Fibroblast of mammary gland (primary cell): ENCODE data around the gene EGR1.
A peak's percentile ranks its signal among the peaks of the same experiment; 100 is the strongest.

Experiments
- DNase-seq: peaks from one replicate; pipeline ENCODE4 v3.0.0-alpha.2; 2010; ENCODE audit warnings: low read depth
- H3K4me3 ChIP-seq: 2 replicates; pipeline ENCODE4 v1.5.1; 2011; ENCODE audit warnings: low read depth, mild to moderate bottlenecking, low read length, moderate library complexity; ENCODE audit not compliant: control insufficient read depth
- TF ChIP-seq, protein P1 (sequence below): conservative IDR thresholded peaks from 2 replicates; pipeline ENCODE4 v1.5.1; 2011; ENCODE audit warnings: low read depth, low read length, inconsistent platforms; ENCODE audit not compliant: control insufficient read depth, insufficient read depth

EGR1 gene

DNA sequence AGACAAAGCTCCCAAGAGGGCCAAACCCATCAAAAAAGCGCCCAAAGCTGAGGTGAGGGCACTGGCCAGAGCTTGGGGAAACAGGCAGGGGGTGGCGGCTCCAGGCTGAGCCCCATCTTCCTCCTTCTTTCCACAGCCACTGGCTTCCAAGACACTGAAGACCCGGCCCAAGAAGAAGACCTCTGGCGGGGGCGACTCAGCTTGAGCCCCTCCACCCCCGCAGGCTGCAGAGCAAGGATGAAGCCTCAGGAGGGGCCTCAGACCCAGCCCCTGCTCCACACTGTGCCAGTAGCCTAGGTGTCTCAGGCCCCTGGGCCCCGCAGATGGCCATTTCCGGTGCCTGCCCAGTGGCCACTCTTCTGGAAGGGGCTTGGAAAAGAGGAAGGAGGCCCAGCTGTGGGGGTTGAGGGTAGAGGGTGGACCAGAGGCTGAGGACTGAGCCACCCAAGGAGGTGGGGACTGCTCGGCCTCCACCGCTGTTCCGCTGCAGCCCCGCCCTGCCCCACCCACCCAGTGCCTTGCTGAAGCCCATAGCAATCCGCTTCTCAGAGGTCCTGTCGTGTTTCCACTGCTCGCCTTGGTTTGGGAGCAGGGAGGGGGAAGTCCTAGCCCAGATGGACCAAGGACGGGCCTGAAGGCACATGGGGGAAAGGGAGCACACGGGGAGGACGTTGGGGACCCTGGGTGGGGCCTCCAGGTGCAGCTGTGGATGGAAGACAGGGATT lies 19.6 kb upstream of the EGR1 start:
- TF ChIP-seq, protein P1, sequence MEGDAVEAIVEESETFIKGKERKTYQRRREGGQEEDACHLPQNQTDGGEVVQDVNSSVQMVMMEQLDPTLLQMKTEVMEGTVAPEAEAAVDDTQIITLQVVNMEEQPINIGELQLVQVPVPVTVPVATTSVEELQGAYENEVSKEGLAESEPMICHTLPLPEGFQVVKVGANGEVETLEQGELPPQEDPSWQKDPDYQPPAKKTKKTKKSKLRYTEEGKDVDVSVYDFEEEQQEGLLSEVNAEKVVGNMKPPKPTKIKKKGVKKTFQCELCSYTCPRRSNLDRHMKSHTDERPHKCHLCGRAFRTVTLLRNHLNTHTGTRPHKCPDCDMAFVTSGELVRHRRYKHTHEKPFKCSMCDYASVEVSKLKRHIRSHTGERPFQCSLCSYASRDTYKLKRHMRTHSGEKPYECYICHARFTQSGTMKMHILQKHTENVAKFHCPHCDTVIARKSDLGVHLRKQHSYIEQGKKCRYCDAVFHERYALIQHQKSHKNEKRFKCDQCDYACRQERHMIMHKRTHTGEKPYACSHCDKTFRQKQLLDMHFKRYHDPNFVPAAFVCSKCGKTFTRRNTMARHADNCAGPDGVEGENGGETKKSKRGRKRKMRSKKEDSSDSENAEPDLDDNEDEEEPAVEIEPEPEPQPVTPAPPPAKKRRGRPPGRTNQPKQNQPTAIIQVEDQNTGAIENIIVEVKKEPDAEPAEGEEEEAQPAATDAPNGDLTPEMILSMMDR: no peak
- no peak for DNase-seq
- no peak overlapping the region for H3K4me3 ChIP-seq

DNA sequence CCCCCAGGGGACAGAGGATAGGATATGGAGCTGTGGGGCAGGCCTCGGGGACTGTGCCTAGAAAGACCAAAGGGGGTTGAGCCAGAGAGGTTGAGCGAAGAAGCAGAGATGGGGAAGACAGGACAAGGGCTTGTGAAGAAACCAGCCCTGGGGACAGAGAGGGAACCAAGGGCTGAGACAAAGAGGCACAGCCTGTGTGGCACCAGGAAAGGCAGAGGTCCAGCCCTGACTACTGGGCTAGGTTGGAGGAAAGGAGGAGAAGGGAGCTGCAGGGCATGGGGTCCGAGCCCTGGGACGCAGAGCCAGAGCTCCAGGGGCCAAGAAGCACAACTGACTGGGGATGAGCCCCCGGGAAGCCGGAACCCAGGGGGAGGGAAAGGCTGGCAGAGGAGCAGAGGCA lies 17.2 kb upstream of the EGR1 start:
- no peak overlapping the region for H3K4me3 ChIP-seq
- TF ChIP-seq, protein P1: no peak
- no peak for DNase-seq

DNA sequence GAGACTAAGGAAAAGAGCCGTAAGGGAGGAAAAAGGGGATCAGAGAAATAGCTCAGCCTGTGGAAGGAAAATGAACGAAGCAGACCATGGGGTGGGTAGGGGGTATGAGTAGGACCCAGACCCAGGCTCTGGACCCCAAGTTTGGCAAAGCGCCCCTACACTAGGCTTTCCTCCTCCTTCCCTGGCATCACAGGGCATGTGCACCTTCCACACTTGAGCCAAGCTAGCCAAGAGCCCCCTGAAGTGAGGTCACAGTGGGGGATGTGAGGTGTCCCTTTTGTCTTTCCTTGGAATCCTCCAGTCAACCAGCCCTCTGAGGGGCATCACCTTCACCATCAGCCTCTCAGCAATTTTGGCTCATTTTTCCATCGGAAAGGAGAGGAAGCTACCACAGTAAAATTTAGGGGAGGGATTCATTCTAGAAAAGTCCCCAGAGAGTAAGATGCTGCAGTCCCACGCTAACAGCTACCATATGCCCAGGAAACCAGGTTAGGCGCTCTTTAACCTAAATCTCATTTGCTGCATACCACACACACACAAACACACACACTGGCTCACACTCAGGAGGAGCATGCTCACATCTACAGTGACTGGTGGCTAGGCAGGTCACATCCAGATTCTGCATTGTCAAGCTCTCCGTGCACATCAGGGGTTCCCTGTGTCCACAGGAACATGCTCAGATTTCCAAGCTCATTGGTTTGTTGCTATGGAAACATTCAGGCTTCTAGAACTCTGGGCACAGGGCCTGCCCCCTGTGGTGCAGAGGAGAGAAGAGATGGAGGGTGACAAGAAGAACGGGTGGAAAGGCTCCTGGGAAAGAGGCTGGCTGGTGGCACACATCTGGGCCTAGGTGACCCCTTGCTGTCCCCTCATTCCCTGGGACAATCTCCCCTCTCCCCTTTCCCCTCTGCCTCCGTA lies 16.5 kb upstream of the EGR1 start:
- DNase-seq: peak; percentile 48
- TF ChIP-seq, protein P1: no peak
- no peak overlapping the region for H3K4me3 ChIP-seq

DNA sequence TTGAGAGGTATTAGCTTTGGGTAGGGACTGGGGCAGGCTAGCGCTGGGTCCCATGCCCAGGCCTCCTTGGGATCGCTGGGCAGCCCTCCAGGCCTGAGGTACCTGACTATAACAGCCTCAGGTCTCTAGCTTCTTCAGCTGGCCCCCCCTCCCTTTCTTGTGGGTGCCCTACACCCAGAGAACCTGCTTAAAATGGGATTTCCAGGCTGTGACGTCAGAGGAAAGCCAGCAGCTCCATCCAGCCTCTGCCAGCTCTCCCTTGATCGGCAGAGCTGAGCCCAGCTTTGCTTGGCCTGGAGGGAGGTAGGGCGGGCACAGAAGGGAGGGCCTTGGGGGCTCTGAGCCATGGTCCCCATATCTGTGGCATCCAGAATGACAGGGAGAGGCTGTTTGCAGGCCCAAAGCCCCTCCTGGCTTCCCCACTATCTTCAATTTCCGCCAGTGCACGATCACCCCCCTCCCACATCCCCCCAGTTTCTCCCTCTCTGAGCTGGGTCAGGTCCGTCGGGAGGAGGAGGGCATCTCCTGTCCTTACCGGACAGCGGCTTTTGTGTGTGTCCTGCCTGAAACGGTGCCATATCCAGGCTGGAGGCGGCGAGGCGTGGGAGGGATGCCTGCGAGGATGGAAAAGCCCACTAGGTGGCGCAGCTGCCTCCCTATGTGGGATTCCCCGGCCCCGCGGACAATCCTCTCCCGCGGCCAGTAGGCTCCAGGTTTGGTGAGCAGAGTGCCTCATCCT lies 15.6 kb upstream of the EGR1 start:
- peak; percentile 79 for DNase-seq
- peak overlapping the region; percentile 17 for H3K4me3 ChIP-seq
- TF ChIP-seq, protein P1: peak; percentile 80

DNA sequence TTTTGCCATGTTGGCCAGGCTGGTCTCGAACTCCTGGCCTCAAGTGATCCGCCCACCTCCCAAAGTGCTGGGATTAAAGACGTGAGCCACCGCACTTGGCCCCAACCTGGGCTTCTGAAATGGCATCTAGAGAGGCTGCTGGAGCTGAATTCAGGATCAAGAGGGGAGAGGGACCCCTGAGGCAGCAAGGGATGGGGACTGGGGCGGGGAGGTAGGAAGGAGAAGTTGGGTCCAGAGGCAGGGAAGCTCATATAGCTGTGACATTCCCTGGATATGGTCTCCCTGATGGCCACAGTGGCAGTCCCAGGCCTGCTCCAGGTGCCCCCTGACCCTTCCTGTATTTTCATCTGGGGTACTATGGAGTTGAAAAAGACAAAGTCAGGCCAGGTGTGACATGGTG lies 14.3 kb upstream of the EGR1 start:
- no peak overlapping the region for H3K4me3 ChIP-seq
- DNase-seq: no peak
- TF ChIP-seq, protein P1: no peak

DNA sequence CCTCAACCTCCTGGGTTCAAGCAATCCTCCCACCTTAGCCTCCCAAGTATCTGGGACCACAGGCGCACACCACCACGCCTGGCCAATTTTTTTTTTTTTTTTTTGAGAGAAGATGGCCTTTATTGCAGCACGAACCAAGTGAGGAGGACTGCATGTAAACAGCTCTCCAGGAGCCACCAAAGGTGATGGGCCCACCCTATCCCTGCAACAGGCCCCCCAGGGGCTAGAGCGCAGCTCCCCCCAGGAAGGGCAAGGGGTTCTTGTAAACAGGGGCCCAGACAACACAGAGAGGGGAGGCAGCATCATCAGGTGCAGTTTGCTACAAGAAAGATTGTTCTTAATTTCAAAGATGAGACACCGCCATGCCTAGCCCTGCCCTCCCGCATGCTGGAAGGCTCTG lies 12.6 kb upstream of the EGR1 start:
- no peak overlapping the region for H3K4me3 ChIP-seq
- TF ChIP-seq, protein P1: no peak
- DNase-seq: no peak
